Measurements from ENCODE around the gene TRIM59. TPM values are rescaled to one million over a fixed set of nuclear protein-coding genes. Genes with fewer than 3 reads are reported as not detected.

Gene TRIM59
- total RNA-seq, 4 donors from 2014 or later: 2.7 to 7.0 (median 3.3) TPM

GRCh38 chr3:160412477-160412876, 37.1 kb downstream of the TRIM59 start:
- H3K4me3 ChIP-seq (ENCODE audit: low read depth, poor library complexity, severe bottlenecking): no peak overlapping the region
- TF ChIP-seq POLR2A (IDR thresholded peaks at IDR 0.05) (no peak), CTCF (IDR thresholded peaks at IDR 0.05) (no peak)
- 77 to 83% methylated on average over 1 of the region's 1 CpG for WGBS, 2 donors
- intact Hi-C loops (cut with DNase I; ENCODE audit: low total_unique reads): no loop called here
- no peak for DNase-seq (ENCODE audit: low spot score in 2 of 2)

GRCh38 chr3:160409812-160410610, 39.6 kb downstream of the TRIM59 start:
- no peak for TF ChIP-seq CTCF (IDR thresholded peaks at IDR 0.05)
- no peak for TF ChIP-seq POLR2A (IDR thresholded peaks at IDR 0.05)
- no peak for DNase-seq (ENCODE audit: low spot score in 2 of 2)
- no peak overlapping the region for H3K4me3 ChIP-seq (ENCODE audit: low read depth, poor library complexity, severe bottlenecking)
- WGBS, 2 donors: 86 to 89% methylated on average over 10 of the region's 10 CpGs
- intact Hi-C loops (cut with DNase I; ENCODE audit: low total_unique reads): no loop called here

- intact Hi-C loops (cut with DNase I; ENCODE audit: low total_unique reads): no loop called here
- H3K4me3 ChIP-seq (ENCODE audit: low read depth, poor library complexity, severe bottlenecking): no peak overlapping the region
- TF ChIP-seq POLR2A (IDR thresholded peaks at IDR 0.05): no peak
- no peak for TF ChIP-seq CTCF (IDR thresholded peaks at IDR 0.05)
- DNase-seq (ENCODE audit: low spot score in 2 of 2): no peak
- WGBS, 2 donors: 59 to 63% methylated on average over 7 of the region's 7 CpGs
Observed at GRCh38 chr3:160403796-160404470, 45.7 kb downstream of the TRIM59 start.

GRCh38 chr3:160403028-160403545, 46.5 kb downstream of the TRIM59 start:
- intact Hi-C loops (cut with DNase I; ENCODE audit: low total_unique reads): no loop called here
- H3K4me3 ChIP-seq (ENCODE audit: low read depth, poor library complexity, severe bottlenecking): no peak overlapping the region
- DNase-seq (ENCODE audit: low spot score in 2 of 2): no peak
- no peak for TF ChIP-seq CTCF (IDR thresholded peaks at IDR 0.05)
- TF ChIP-seq POLR2A (IDR thresholded peaks at IDR 0.05): no peak
- 59 to 65% methylated on average over 2 of the region's 2 CpGs for WGBS, 2 donors

GRCh38 chr3:160402221-160403027, 47.2 kb downstream of the TRIM59 start:
- H3K4me3 ChIP-seq (ENCODE audit: low read depth, poor library complexity, severe bottlenecking): no peak overlapping the region
- 45 to 48% methylated on average over 11 of the region's 11 CpGs for WGBS, 2 donors
- TF ChIP-seq CTCF (IDR thresholded peaks at IDR 0.05) (no peak), POLR2A (IDR thresholded peaks at IDR 0.05) (no peak)
- no peak for DNase-seq (ENCODE audit: low spot score in 2 of 2)
- intact Hi-C loops (cut with DNase I; ENCODE audit: low total_unique reads): no loop called here

Measured in lower leg skin (tissue), 4 donors.